C4-2B (cell line): Measurements from ENCODE around the gene ADAT1.

Experiments
- ZFX ChIP-seq: fragments of 450-650 bp; IDR thresholded peaks from 2 replicates; pipeline ENCODE4 v1.6.1; 2017
- TF ChIP-seq, protein P1 (sequence below): fragments of 450-650 bp; conservative IDR thresholded peaks from 2 replicates; pipeline ENCODE4 v1.5.1; 2017; ENCODE audit warnings: mild to moderate bottlenecking

DNA sequence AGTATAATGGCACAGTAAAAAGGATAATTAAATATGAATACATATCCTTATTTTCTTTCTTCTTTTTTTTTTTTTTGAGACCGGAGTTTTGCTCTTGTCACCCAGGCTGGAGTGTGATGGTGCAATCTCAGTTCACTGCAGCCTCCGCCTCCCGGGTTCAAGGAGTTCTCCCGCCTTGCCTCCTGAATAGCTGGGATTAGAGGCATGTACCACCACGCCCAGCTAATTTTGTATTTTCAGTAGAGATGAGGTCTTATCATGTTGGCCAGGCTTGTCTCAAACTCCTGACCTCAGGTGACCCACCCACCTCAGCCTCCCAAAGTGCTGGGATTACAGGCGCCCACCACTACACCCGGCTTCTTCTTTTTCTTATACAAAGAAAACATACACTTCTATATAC, 44.9 kb downstream of the ADAT1 start:
- TF ChIP-seq, protein P1, sequence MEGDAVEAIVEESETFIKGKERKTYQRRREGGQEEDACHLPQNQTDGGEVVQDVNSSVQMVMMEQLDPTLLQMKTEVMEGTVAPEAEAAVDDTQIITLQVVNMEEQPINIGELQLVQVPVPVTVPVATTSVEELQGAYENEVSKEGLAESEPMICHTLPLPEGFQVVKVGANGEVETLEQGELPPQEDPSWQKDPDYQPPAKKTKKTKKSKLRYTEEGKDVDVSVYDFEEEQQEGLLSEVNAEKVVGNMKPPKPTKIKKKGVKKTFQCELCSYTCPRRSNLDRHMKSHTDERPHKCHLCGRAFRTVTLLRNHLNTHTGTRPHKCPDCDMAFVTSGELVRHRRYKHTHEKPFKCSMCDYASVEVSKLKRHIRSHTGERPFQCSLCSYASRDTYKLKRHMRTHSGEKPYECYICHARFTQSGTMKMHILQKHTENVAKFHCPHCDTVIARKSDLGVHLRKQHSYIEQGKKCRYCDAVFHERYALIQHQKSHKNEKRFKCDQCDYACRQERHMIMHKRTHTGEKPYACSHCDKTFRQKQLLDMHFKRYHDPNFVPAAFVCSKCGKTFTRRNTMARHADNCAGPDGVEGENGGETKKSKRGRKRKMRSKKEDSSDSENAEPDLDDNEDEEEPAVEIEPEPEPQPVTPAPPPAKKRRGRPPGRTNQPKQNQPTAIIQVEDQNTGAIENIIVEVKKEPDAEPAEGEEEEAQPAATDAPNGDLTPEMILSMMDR, result no peak
- no peak for TF ChIP-seq ZFX
